Fibroblast of skin of abdomen (primary cell): ENCODE data around the gene SORCS3.

ENCODE experiments used
- DNase-seq: peaks from one replicate; pipeline ENCODE4 v3.0.0-alpha.2; 2013

SORCS3 gene

GRCh38 chr10:104779701-104780100 is 138.6 kb downstream of the SORCS3 start:
- DNase-seq, result no peak

- DNase-seq, result no peak
Measured at GRCh38 chr10:104780165-104780564, 139.1 kb downstream of the SORCS3 start.

GRCh38 chr10:104780946-104781595 is 140.0 kb downstream of the SORCS3 start:
- no peak for DNase-seq

- DNase-seq, result no peak
Measured at GRCh38 chr10:104784452-104784851, 143.4 kb downstream of the SORCS3 start.

- DNase-seq, result no peak
Measured at GRCh38 chr10:104791471-104791870, 150.4 kb downstream of the SORCS3 start.

- no peak for DNase-seq
Measured at GRCh38 chr10:104795411-104795810, 154.3 kb downstream of the SORCS3 start.

- no peak for DNase-seq
Measured at GRCh38 chr10:104796823-104797222, 155.7 kb downstream of the SORCS3 start.

- DNase-seq, result no peak
Measured at GRCh38 chr10:104802941-104803340, 161.9 kb downstream of the SORCS3 start.

- no peak for DNase-seq
Measured at GRCh38 chr10:104804880-104805279, 163.8 kb downstream of the SORCS3 start.

- peak; percentile 44 for DNase-seq
Measured at GRCh38 chr10:104806801-104807200, 165.7 kb downstream of the SORCS3 start.

GRCh38 chr10:104807581-104808310 is 166.7 kb downstream of the SORCS3 start:
- DNase-seq, result peak; percentile 28

- peak; percentile 51 for DNase-seq
Measured at GRCh38 chr10:104809288-104810090, 168.4 kb downstream of the SORCS3 start.

- no peak for DNase-seq
Measured at GRCh38 chr10:104811166-104811565, 170.1 kb downstream of the SORCS3 start.

- no peak for DNase-seq
Measured at GRCh38 chr10:104816501-104816900, 175.4 kb downstream of the SORCS3 start.

- DNase-seq, result no peak
Measured at GRCh38 chr10:104819731-104820130, 178.6 kb downstream of the SORCS3 start.

GRCh38 chr10:104822088-104822487 is 181.0 kb downstream of the SORCS3 start:
- no peak for DNase-seq

- DNase-seq, result peak; percentile 40
Measured at GRCh38 chr10:104824380-104825006, 183.4 kb downstream of the SORCS3 start.

GRCh38 chr10:104831272-104831671 is 190.2 kb downstream of the SORCS3 start:
- no peak for DNase-seq

GRCh38 chr10:104834580-104834979 is 193.5 kb downstream of the SORCS3 start:
- no peak for DNase-seq

GRCh38 chr10:104835422-104835821 is 194.3 kb downstream of the SORCS3 start:
- no peak for DNase-seq

GRCh38 chr10:104842704-104843103 is 201.6 kb downstream of the SORCS3 start:
- DNase-seq, result no peak

- DNase-seq, result no peak
Measured at GRCh38 chr10:104844073-104844472, 203.0 kb downstream of the SORCS3 start.

- DNase-seq, result no peak
Measured at GRCh38 chr10:104850023-104850422, 208.9 kb downstream of the SORCS3 start.
